Measurements from ENCODE around the gene LSM14A. TPM values are rescaled to one million over a fixed set of nuclear protein-coding genes. Genes with fewer than 3 reads are reported as not detected.

The LSM14A gene
- total and polyA plus RNA-seq, 9 of the 15 experiments (the other 6 are each of a cell fraction or from before 2014, with no cell fraction given): 19.5 to 150 (median 95.1) TPM

DNA sequence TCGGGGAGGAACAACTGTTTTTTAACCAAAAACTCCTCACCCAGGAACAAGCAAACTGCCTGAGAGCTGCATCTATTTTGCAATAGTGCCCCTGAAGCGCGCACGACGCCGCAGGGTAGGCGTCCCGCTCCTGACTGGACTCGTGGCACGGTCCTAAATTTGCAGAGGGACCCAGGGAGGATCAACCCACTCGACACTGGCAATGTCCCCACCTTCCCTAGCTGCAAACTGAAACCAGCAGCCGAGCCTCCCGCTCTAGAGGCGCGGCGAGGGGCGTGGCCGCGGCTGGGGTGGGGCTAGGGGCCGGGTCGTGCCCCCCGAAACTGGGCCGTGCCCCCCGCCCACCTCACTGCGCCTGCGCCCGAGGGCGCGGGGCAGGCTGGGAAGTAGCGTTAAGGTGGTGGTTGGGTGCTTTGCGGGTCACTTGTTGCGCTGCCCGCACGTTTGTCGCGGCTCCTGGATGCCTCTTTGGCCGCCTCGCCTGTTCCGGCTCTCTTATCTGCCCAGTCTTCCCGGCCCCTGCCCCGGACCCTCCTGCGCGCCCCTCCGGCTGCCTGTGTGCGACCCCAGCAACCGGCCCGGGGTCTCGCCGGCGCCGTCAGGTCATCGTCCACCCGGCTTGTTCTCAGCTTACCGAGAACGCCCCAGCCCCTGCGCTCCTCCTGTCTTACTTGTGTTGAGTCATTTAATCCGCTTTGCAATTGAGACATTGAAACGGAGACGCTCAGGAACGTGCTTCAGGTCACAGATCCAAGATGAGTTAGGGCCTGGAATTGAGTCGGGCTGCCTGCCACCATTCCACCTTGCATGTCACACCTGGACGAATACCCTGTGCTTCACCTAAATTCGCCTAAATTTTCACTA lies 37.9 kb upstream of the LSM14A start (continued):
- TF ChIP-seq, protein P1, sequence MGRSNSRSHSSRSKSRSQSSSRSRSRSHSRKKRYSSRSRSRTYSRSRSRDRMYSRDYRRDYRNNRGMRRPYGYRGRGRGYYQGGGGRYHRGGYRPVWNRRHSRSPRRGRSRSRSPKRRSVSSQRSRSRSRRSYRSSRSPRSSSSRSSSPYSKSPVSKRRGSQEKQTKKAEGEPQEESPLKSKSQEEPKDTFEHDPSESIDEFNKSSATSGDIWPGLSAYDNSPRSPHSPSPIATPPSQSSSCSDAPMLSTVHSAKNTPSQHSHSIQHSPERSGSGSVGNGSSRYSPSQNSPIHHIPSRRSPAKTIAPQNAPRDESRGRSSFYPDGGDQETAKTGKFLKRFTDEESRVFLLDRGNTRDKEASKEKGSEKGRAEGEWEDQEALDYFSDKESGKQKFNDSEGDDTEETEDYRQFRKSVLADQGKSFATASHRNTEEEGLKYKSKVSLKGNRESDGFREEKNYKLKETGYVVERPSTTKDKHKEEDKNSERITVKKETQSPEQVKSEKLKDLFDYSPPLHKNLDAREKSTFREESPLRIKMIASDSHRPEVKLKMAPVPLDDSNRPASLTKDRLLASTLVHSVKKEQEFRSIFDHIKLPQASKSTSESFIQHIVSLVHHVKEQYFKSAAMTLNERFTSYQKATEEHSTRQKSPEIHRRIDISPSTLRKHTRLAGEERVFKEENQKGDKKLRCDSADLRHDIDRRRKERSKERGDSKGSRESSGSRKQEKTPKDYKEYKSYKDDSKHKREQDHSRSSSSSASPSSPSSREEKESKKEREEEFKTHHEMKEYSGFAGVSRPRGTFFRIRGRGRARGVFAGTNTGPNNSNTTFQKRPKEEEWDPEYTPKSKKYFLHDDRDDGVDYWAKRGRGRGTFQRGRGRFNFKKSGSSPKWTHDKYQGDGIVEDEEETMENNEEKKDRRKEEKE (IDR thresholded peaks at IDR 0.05; ENCODE audit: borderline replicate concordance in 1 of 2, control insufficient read depth in 1 of 2, low read depth in 2 of 2, low read length in 1 of 2): no peak
- no peak for TF ChIP-seq BRCA1 (IDR thresholded peaks at IDR 0.05)
- TF ChIP-seq BRCA1 (CRISPR knock-in tag; IDR thresholded peaks at IDR 0.05): no peak
- no peak for TF ChIP-seq GMEB1 (CRISPR knock-in tag; IDR thresholded peaks at IDR 0.05)
- TF ChIP-seq LEF1 (IDR thresholded peaks at IDR 0.05): no peak
- TF ChIP-seq, protein P2, sequence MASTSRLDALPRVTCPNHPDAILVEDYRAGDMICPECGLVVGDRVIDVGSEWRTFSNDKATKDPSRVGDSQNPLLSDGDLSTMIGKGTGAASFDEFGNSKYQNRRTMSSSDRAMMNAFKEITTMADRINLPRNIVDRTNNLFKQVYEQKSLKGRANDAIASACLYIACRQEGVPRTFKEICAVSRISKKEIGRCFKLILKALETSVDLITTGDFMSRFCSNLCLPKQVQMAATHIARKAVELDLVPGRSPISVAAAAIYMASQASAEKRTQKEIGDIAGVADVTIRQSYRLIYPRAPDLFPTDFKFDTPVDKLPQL (IDR thresholded peaks at IDR 0.05; ENCODE audit: extremely low read depth, insufficient read length): peak; percentile 63
- TF ChIP-seq ZNF41 (CRISPR knock-in tag; conservative IDR thresholded peaks at IDR 0.05): no peak
- TF ChIP-seq, protein P3, sequence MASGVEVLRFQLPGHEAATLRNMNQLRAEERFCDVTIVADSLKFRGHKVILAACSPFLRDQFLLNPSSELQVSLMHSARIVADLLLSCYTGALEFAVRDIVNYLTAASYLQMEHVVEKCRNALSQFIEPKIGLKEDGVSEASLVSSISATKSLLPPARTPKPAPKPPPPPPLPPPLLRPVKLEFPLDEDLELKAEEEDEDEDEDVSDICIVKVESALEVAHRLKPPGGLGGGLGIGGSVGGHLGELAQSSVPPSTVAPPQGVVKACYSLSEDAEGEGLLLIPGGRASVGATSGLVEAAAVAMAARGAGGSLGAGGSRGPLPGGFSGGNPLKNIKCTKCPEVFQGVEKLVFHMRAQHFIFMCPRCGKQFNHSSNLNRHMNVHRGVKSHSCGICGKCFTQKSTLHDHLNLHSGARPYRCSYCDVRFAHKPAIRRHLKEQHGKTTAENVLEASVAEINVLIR (CRISPR knock-in tag; IDR thresholded peaks at IDR 0.05): no peak
- TF ChIP-seq, protein P4, sequence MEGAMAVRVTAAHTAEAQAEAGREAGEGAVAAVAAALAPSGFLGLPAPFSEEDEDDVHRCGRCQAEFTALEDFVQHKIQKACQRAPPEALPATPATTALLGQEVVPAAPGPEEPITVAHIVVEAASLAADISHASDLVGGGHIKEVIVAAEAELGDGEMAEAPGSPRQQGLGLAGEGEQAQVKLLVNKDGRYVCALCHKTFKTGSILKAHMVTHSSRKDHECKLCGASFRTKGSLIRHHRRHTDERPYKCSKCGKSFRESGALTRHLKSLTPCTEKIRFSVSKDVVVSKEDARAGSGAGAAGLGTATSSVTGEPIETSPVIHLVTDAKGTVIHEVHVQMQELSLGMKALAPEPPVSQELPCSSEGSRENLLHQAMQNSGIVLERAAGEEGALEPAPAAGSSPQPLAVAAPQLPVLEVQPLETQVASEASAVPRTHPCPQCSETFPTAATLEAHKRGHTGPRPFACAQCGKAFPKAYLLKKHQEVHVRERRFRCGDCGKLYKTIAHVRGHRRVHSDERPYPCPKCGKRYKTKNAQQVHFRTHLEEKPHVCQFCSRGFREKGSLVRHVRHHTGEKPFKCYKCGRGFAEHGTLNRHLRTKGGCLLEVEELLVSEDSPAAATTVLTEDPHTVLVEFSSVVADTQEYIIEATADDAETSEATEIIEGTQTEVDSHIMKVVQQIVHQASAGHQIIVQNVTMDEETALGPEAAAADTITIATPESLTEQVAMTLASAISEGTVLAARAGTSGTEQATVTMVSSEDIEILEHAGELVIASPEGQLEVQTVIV (CRISPR knock-in tag; IDR thresholded peaks at IDR 0.05; ENCODE audit: borderline replicate concordance): no peak
- no peak for TF ChIP-seq ESRRB (CRISPR knock-in tag; IDR thresholded peaks at IDR 0.05; ENCODE audit: borderline replicate concordance)
- no peak for TF ChIP-seq FOXA1 (IDR thresholded peaks at IDR 0.05; ENCODE audit: borderline replicate concordance)
- no peak for TF ChIP-seq ZFPM2 (CRISPR knock-in tag; IDR thresholded peaks at IDR 0.05)
- no peak for TF ChIP-seq RBM17 (IDR thresholded peaks at IDR 0.05; ENCODE audit: borderline replicate concordance, low read depth, low read length)
- TF ChIP-seq TRIM24 (IDR thresholded peaks at IDR 0.05): no peak
- TF ChIP-seq ZNF764 (CRISPR knock-in tag; IDR thresholded peaks at IDR 0.05; ENCODE audit: low read depth): no peak
- no peak for TF ChIP-seq DNMT1 (IDR thresholded peaks at IDR 0.05)
- no peak for TF ChIP-seq NCOA1 (IDR thresholded peaks at IDR 0.05; ENCODE audit: low read depth)
- TF ChIP-seq TAF7 (tag; IDR thresholded peaks at IDR 0.05): no peak

Measured in K562 (cell line).